Endodermal cell (in vitro differentiated cells): ENCODE results near the gene DYNC1LI2. TPM values are rescaled to one million over a fixed set of nuclear protein-coding genes. Genes with fewer than 3 reads are reported as not detected.
A peak's percentile ranks its signal among the peaks of the same experiment; 100 is the strongest.

Experiments
- DNase-seq: peaks from one replicate; pipeline ENCODE4 v3.0.0-alpha.2; 2017
- H3K27ac ChIP-seq: 2 replicates; pipeline ENCODE4 v1.5.1; 2013; ENCODE audit warnings: mild to moderate bottlenecking, low read depth, low read length, moderate library complexity
- H3K27me3 ChIP-seq: 2 replicates; pipeline ENCODE4 v1.6.1; 2013; ENCODE audit warnings: mild to moderate bottlenecking, low read length, moderate library complexity; ENCODE audit not compliant: insufficient read depth, control insufficient read depth, poor library complexity, severe bottlenecking
- H3K36me3 ChIP-seq: 2 replicates; pipeline ENCODE4 v1.7.0; 2013; ENCODE audit warnings: mild to moderate bottlenecking, low read length, moderate library complexity; ENCODE audit not compliant: control insufficient read depth, insufficient read depth
- H3K4me1 ChIP-seq: one replicate; pipeline ENCODE4 v1.7.0; 2013; ENCODE audit warnings: low read length; ENCODE audit not compliant: control insufficient read depth, insufficient read depth
- H3K4me3 ChIP-seq: 2 replicates; pipeline ENCODE4 v1.5.1; 2013; ENCODE audit warnings: mild to moderate bottlenecking, low read length, moderate library complexity
- H3K9ac ChIP-seq: 2 replicates; pipeline ENCODE4 v1.6.1; 2013; ENCODE audit warnings: mild to moderate bottlenecking, low read length, moderate library complexity; ENCODE audit not compliant: poor library complexity, severe bottlenecking; ENCODE audit errors: extremely low read depth
- H3K9me3 ChIP-seq: 2 replicates; pipeline ENCODE4 v1.6.1; 2013; ENCODE audit warnings: mild to moderate bottlenecking, low read length, moderate library complexity; ENCODE audit not compliant: control insufficient read depth
- H3K27ac Mint-ChIP-seq: 2 replicates; pipeline ENCODE4 v1.8.0; 2020; ENCODE audit warnings: mixed read lengths
- H3K27me3 Mint-ChIP-seq: 2 replicates; pipeline ENCODE4 v1.8.0; 2021; ENCODE audit warnings: mild to moderate bottlenecking, mixed read lengths; ENCODE audit not compliant: insufficient read depth
- H3K36me3 Mint-ChIP-seq: 2 replicates; pipeline ENCODE4 v1.8.0; 2020; ENCODE audit warnings: low read depth, mixed read lengths
- H3K4me1 Mint-ChIP-seq: 2 replicates; pipeline ENCODE4 v1.8.0; 2020; ENCODE audit warnings: mixed read lengths
- H3K4me3 Mint-ChIP-seq: 2 replicates; pipeline ENCODE4 v1.8.0; 2020; ENCODE audit warnings: mild to moderate bottlenecking, moderate library complexity, mixed read lengths
- H3K9me3 Mint-ChIP-seq: 2 replicates; pipeline ENCODE4 v1.8.0; 2020; ENCODE audit warnings: mild to moderate bottlenecking, mixed read lengths
- CTCF ChIP-seq: fragments of 200-600 bp; sonication (generic); conservative IDR thresholded peaks from 2 replicates; pipeline ENCODE4 v1.5.0; 2021; ENCODE audit warnings: antibody characterized with exemption, mild to moderate bottlenecking
- WGBS, 2 experiments: methylation state at CpG; one replicate each; pipeline versions ENCODE4 v1.1.5 to v1.1.7; 2013; ENCODE audit warnings: missing lambda C conversion rate in 2 of 2, mixed read lengths in 1 of 2; ENCODE audit not compliant: insufficient coverage in 1 of 2, insufficient read length in 1 of 2; 5-methylcytosine and 5-hydroxymethylcytosine counted together
- total RNA-seq, 2 donors: library from RNA; stranded (reverse); fragmentation: NEBNext Ultra II Directional in 1 of 2; extraction: Animal tissue kit (Norgen Biotek cat#: 25700) in 1 of 2; gene quantifications; 2 replicates in 1 of 2; 3 replicates in 1 of 2; pipeline ENCODE4 v1.2.1, GENCODE V29; 2021

The DYNC1LI2 gene
- total RNA-seq, 2 donors from 2014 or later: 89.5 to 95.9 TPM

DNA sequence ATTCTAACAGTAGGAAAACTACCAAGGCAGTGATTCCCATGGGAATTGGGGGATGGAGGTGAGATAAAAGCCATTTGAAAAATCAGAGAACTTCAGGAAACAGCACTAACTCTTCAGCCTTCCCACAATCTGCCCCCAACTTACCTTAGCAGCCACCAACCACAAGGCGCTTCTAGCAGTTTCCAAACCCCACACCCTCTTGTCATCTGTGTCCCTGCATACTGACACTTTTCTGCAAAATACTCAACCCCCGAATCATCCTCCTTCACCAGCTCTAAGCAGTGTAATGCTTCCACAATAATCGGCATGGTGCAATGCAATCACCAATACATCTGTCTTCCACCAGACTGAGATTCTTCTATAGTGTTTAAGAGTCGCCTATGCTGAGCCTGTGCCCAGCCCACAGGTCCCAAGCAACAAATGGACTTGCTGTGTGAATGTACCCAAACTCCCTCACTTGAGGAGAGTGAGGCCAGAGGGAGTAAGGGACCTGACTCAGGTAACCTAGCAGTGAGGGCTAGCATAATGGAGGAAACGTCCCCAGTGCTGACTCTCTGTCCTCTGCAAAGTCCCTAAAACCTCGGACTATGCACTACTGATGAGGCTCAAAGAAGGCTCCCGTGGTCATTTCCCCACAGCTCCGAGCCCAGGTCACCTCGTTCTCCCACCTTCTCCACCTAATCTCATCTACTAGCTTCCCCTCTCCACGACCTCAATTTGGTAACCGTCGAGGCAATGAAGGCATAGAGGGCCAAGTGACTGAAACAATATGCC is 943 bp downstream of the DYNC1LI2 start:
- Histone ChIP-seq H3K27ac (peak overlapping the region; percentile 94), H3K27me3 (peaks cover 5% of the 10 kb centered on the region), H3K36me3 (peaks cover 44% of the 10 kb centered on the region), H3K9ac (peak overlapping the region; percentile 90), H3K9me3 (no peaks in the 10 kb centered on the region), H3K4me1 (no peaks in the 10 kb centered on the region), H3K4me3 (peak overlapping the region; percentile 99)
- peaks cover 16% of the 10 kb centered on the region for H3K4me1 Mint-ChIP-seq
- no peak for DNase-seq
- peaks cover 12% of the 10 kb centered on the region for H3K27me3 Mint-ChIP-seq
- H3K9me3 Mint-ChIP-seq: no peaks in the 10 kb centered on the region
- H3K27ac Mint-ChIP-seq: peak overlapping the region; percentile 88
- H3K4me3 Mint-ChIP-seq: peak overlapping the region; percentile 87
- TF ChIP-seq CTCF: no peak
- H3K36me3 Mint-ChIP-seq: peaks cover 29% of the 10 kb centered on the region
- 26 to 56% methylated on average over 5 to 12 of the region's 12 CpGs for WGBS, 2 experiments

GRCh38 chr16:66746682-66747081 is 4.7 kb downstream of the DYNC1LI2 start:
- no peak for TF ChIP-seq CTCF
- Mint-ChIP-seq H3K9me3 (no peaks in the 10 kb centered on the region), H3K27me3 (no peaks in the 10 kb centered on the region), H3K4me3 (no peak overlapping the region), H3K4me1 (peaks cover 16% of the 10 kb centered on the region), H3K27ac (no peak overlapping the region), H3K36me3 (peaks cover 52% of the 10 kb centered on the region)
- no peak overlapping the region for H3K27ac ChIP-seq
- no peak for DNase-seq
- no peak overlapping the region for H3K4me3 ChIP-seq
- H3K9me3 ChIP-seq: no peaks in the 10 kb centered on the region
- H3K27me3 ChIP-seq: no peaks in the 10 kb centered on the region
- H3K9ac ChIP-seq: no peak overlapping the region
- H3K36me3 ChIP-seq: peaks cover 79% of the 10 kb centered on the region
- H3K4me1 ChIP-seq: no peaks in the 10 kb centered on the region
- 95 to 100% methylated on average over 1 of the region's 1 CpG for WGBS, 2 experiments

- H3K27ac ChIP-seq: no peak overlapping the region
- no peaks in the 10 kb centered on the region for H3K27me3 ChIP-seq
- no peaks in the 10 kb centered on the region for H3K4me1 ChIP-seq
- Mint-ChIP-seq H3K9me3 (no peaks in the 10 kb centered on the region), H3K36me3 (peaks cover 57% of the 10 kb centered on the region), H3K4me3 (no peak overlapping the region), H3K27me3 (no peaks in the 10 kb centered on the region), H3K27ac (no peak overlapping the region), H3K4me1 (peaks cover 16% of the 10 kb centered on the region)
- no peak overlapping the region for H3K4me3 ChIP-seq
- WGBS, 2 experiments: 90 to 96% methylated on average over 1 to 3 of the region's 3 CpGs
- peaks cover 85% of the 10 kb centered on the region for H3K36me3 ChIP-seq
- no peak for DNase-seq
- H3K9ac ChIP-seq: no peak overlapping the region
- TF ChIP-seq CTCF: no peak
- H3K9me3 ChIP-seq: no peaks in the 10 kb centered on the region
Measured at GRCh38 chr16:66746048-66746447, 5.4 kb downstream of the DYNC1LI2 start.
